DOHH2 (cell line): ENCODE data around the gene KCNK5.

Source experiments
- EZH2phosphoT487 ChIP-seq: fragments of 200-600 bp; sonication (generic); IDR thresholded peaks from 2 replicates; pipeline ENCODE4 v1.6.1; 2017; ENCODE audit warnings: borderline replicate concordance, mild to moderate bottlenecking, antibody characterized with exemption, low read length, moderate library complexity, mixed read lengths
- TF ChIP-seq, protein P1 (sequence below): fragments of 200-600 bp; sonication (generic); IDR thresholded peaks from one replicate; pipeline ENCODE4 v1.5.1; 2014; ENCODE audit warnings: antibody characterized with exemption, mild to moderate bottlenecking, low read depth, low read length; ENCODE audit not compliant: poor library complexity, severe bottlenecking

DNA sequence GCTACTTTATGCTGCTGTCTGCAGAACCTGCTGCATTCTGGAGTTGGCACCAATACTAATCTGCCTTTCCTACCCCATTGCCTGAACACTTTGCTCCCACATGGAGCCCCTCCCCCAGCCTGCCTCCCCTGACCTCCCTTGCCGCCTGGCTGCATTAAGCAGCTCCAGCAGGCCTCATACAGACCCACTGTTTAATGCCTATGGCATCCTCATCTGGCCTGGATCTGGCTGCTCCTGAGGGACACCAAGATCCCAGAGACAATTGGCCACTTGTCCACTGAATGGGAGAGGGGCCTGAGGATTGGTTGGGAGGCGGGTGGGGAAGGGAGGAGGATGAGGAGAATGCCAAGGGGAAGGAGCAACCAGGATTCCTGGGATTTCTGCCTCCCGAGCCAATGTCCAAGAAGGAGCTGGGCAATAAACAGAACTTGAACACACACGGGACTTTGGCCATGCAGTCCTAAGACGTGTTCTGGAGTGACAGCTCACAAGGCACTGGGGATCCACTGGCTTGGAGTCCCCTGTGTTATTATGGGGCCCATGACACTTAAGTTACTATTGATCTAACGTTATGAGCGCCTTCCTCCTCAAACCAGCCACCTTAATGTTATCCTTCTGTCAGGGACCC, 10.4 kb upstream of the KCNK5 start:
- TF ChIP-seq, protein P1, sequence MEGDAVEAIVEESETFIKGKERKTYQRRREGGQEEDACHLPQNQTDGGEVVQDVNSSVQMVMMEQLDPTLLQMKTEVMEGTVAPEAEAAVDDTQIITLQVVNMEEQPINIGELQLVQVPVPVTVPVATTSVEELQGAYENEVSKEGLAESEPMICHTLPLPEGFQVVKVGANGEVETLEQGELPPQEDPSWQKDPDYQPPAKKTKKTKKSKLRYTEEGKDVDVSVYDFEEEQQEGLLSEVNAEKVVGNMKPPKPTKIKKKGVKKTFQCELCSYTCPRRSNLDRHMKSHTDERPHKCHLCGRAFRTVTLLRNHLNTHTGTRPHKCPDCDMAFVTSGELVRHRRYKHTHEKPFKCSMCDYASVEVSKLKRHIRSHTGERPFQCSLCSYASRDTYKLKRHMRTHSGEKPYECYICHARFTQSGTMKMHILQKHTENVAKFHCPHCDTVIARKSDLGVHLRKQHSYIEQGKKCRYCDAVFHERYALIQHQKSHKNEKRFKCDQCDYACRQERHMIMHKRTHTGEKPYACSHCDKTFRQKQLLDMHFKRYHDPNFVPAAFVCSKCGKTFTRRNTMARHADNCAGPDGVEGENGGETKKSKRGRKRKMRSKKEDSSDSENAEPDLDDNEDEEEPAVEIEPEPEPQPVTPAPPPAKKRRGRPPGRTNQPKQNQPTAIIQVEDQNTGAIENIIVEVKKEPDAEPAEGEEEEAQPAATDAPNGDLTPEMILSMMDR, result no peak
- no peak for TF ChIP-seq EZH2phosphoT487
